Motor neuron (in vitro differentiated cells): ENCODE measurements around the gene ECE1. TPM values are rescaled to one million over a fixed set of nuclear protein-coding genes. Genes with fewer than 3 reads are reported as not detected.
A peak's percentile ranks its signal among the peaks of the same experiment; 100 is the strongest.

Experiments used
- ATAC-seq, 8 experiments: fragments of 200-7000 bp; cut with Tn5 transposase; replicated peaks in 6 of 8; 2 replicates each; pipeline ENCODE4 v1.8.0; 2021; ENCODE audit warnings: mild to moderate bottlenecking in 8 of 8, moderate library complexity in 8 of 8
- H3K27ac ChIP-seq, 2 donors: fragments of 250-450 bp; sonication (Bioruptor Pico); 2 replicates each; pipeline ENCODE4 v1.9.0; 2021; ENCODE audit warnings: antibody characterized with exemption in 2 of 2, mild to moderate bottlenecking in 2 of 2, moderate library complexity in 1 of 2
- H3K4me1 ChIP-seq, 2 donors: fragments of 250-450 bp; sonication (Bioruptor Pico); replicated peaks in 1 of 2; 2 replicates each; pipeline ENCODE4 v1.6.1; 2021; ENCODE audit warnings: antibody characterized with exemption in 2 of 2, mild to moderate bottlenecking in 2 of 2, moderate library complexity in 1 of 2
- H3K4me3 ChIP-seq, 5 donors: fragments of 250-450 bp; sonication (Bioruptor Pico); 2 replicates each; pipeline ENCODE4 v1.9.0; 2021; ENCODE audit warnings: antibody characterized with exemption in 5 of 5, mild to moderate bottlenecking in 5 of 5, moderate library complexity in 4 of 5
- WGBS, 10 experiments: fragments of 450-650 bp; shearing (Covaris generic); methylation state at CpG; one replicate each; pipeline ENCODE4 v1.0.0; 2022; 5-methylcytosine and 5-hydroxymethylcytosine counted together
- in situ Hi-C, 9 experiments: fragments of 400-800 bp; cut with MboI; loops; one replicate each; pipeline ENCODE4 v1.15.0; 2021; ENCODE audit warnings: low sequenced_read_pairs in 9 of 9, low pct_unique_long_range_greater_than_20kb in 2 of 9; ENCODE audit not compliant: unreplicated experiment in 9 of 9
- total RNA-seq, 8 experiments: library from RNA; unstranded; fragments of 300-600 nt; gene quantifications; 2 replicates each; pipeline versions ENCODE4 v1.2.3 to v1.2.4, GENCODE V29; 2022

The ECE1 gene
- total RNA-seq, 8 experiments from 2014 or later: 5.3 to 49.7 (median 24.3) TPM

GRCh38 chr1:21242846-21243245, 47.4 kb downstream of the ECE1 start:
- 61 to 100% (median 80%) methylated on average over 1 to 4 of the region's 4 CpGs; no CpG with 5 or more reads in 1 of the 10 experiments for WGBS, 10 experiments
- Histone ChIP-seq H3K4me1 (peaks cover 9 to 10% of the 10 kb centered on the region in 2 donors), H3K27ac (no peak overlapping the region), H3K4me3 (no peak overlapping the region)
- in situ Hi-C loops: loop anchor here in 4 of 9 experiments (10.0 to 25.0 kb wide), 4 partner anchors 122 to 719 kb away; partner anchors contain the start of gene RAP1GAP (in 1 of the 4)
- ATAC-seq: no peak

DNA sequence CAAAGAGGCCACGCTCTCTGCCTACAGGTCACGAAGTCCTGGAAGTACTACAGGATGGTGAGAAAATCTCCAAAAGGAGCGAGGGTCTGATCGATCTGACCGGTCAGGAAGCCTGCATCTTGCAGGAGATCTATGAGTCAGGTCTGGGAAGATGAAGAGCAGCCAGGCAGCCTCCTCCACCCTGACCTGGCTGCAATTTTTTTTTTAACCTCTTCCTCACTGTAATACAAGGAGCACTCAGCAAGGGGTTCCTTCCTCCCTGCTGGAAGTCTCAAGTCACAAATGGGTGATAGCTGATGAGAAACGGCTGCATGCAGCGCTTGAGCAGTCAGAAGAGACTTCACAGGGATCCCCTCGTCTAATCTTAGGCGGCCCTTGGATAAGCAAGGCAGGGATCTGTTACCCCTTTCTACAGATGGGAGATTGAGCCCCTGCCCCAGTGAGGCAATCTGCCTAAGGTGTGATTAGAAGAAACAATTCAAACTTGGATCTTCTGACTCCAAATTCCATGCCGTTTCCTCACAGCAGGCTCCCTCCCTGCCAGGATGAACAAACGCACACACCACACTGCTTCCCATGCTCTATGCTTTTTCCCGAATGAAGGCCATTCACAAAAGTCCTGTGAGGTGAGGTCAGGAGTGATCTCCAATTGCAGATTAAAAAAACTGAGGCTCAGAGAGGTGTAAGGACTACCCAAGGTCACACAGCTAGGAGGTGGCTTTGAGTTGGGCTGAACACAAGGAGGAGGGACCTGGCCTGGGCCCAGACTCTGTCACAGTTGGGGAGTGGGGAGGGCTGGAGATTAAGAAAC, 48.3 kb downstream of the ECE1 start:
- Histone ChIP-seq H3K4me1 (peaks cover 13 to 19% of the 10 kb centered on the region in 2 donors), H3K27ac (no peak overlapping the region), H3K4me3 (no peak overlapping the region)
- in situ Hi-C loops: loop anchor here in 4 of 9 experiments (10.0 to 25.0 kb wide), 4 partner anchors 123 to 720 kb away; partner anchors contain the start of gene RAP1GAP (in 1 of the 4)
- ATAC-seq: no peak
- 32 to 85% (median 69%) methylated on average over 1 to 12 of the region's 12 CpGs; no CpG with 5 or more reads in 1 of the 10 experiments for WGBS, 10 experiments

GRCh38 chr1:21240706-21241105, 49.6 kb downstream of the ECE1 start:
- Histone ChIP-seq H3K27ac (no peak overlapping the region), H3K4me1 (peaks cover 13 to 20% of the 10 kb centered on the region in 2 donors), H3K4me3 (no peak overlapping the region)
- WGBS, 10 experiments: 71 to 100% (median 85%) methylated on average over 1 to 9 of the region's 10 CpGs; no CpG with 5 or more reads in 3 of the 10 experiments
- in situ Hi-C loops: loop anchor here in 4 of 9 experiments (10.0 to 25.0 kb wide), 4 partner anchors 124 to 722 kb away; partner anchors contain the start of gene RAP1GAP (in 1 of the 4)
- ATAC-seq: no peak

DNA sequence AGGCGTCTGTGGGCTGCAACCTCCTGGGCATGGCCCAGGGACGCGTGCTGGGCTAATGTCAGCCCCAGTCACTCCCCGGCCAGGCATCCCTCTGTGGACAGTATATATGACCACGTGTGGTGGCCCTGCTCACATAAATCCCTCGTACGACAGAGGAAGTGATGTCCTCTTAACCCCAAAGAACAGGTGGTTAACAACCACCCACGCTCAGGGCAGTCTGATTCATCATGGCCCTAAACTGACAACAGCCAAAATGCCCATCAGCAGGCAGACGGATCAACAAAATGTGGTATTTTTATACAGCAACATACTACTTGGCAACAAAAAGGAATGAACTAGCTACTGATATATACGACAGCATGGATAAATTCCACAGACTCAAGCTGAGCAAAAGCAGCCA, 51.0 kb downstream of the ECE1 start:
- in situ Hi-C loops: loop anchor here in 3 of 9 experiments (10.0 to 25.0 kb wide), 5 partner anchors 126 to 723 kb away; partner anchors contain the start of gene RAP1GAP (in 1 of the 3)
- peak in 1 of 8 experiments; percentile 30 for ATAC-seq
- Histone ChIP-seq H3K4me1 (peaks cover 13 to 20% of the 10 kb centered on the region in 2 donors), H3K27ac (no peak overlapping the region), H3K4me3 (no peak overlapping the region)
- WGBS, 10 experiments: 55 to 100% (median 92%) methylated on average over 1 to 8 of the region's 10 CpGs

- ATAC-seq: peak in 5 of 8 experiments; percentile 13 to 32 (median 19)
- no peak overlapping the region for H3K4me3 ChIP-seq
- peaks cover 13 to 20% of the 10 kb centered on the region in 2 donors for H3K4me1 ChIP-seq
- WGBS, 10 experiments: 20 to 88% (median 28%) methylated on average over 2 to 14 of the region's 17 CpGs; no CpG with 5 or more reads in 2 of the 10 experiments
- in situ Hi-C loops: loop anchor here in 3 of 9 experiments (10.0 to 25.0 kb wide), 5 partner anchors 127 to 724 kb away; partner anchors contain the start of gene RAP1GAP (in 1 of the 3)
- H3K27ac ChIP-seq: peak overlapping the region in 1 of 2 donors; percentile 49
Observed at GRCh38 chr1:21238141-21238800, 52.0 kb downstream of the ECE1 start.

- no peak overlapping the region for H3K4me3 ChIP-seq
- 47 to 89% (median 66%) methylated on average over 2 to 9 of the region's 12 CpGs; no CpG with 5 or more reads in 3 of the 10 experiments for WGBS, 10 experiments
- peaks cover 13 to 20% of the 10 kb centered on the region in 2 donors for H3K4me1 ChIP-seq
- in situ Hi-C loops: loop anchor here in 3 of 9 experiments (10.0 to 25.0 kb wide), 5 partner anchors 127 to 725 kb away; partner anchors contain the start of gene RAP1GAP (in 1 of the 3)
- peak in 5 of 8 experiments; percentile 60 to 68 (median 62) for ATAC-seq
- H3K27ac ChIP-seq: peak overlapping the region in 1 of 2 donors; percentile 49
Observed at GRCh38 chr1:21237446-21238088, 52.7 kb downstream of the ECE1 start.

- Histone ChIP-seq H3K27ac (no peak overlapping the region), H3K4me3 (no peak overlapping the region), H3K4me1 (peaks cover 13 to 20% of the 10 kb centered on the region in 2 donors)
- in situ Hi-C loops: loop anchor here in 3 of 9 experiments (10.0 to 25.0 kb wide), 5 partner anchors 129 to 726 kb away; partner anchors contain the start of gene RAP1GAP (in 1 of the 3)
- ATAC-seq: no peak
- WGBS, 10 experiments: 80 to 98% (median 95%) methylated on average over 2 to 14 of the region's 25 CpGs; no CpG with 5 or more reads in 3 of the 10 experiments
Observed at GRCh38 chr1:21236178-21236577, 54.1 kb downstream of the ECE1 start.

- Histone ChIP-seq H3K4me1 (peaks cover 13 to 20% of the 10 kb centered on the region in 2 donors), H3K27ac (no peak overlapping the region), H3K4me3 (no peak overlapping the region)
- 0 to 100% (median 94%) methylated on average over 1 to 4 of the region's 4 CpGs; no CpG with 5 or more reads in 1 of the 10 experiments for WGBS, 10 experiments
- in situ Hi-C loops: loop anchor here in 3 of 9 experiments (10.0 to 25.0 kb wide), 5 partner anchors 130 to 728 kb away; partner anchors contain the start of gene RAP1GAP (in 1 of the 3)
- peak in 4 of 8 experiments; percentile 26 to 88 (median 69) for ATAC-seq
Observed at GRCh38 chr1:21234779-21235178, 55.5 kb downstream of the ECE1 start.

- Histone ChIP-seq H3K4me1 (peaks cover 10 to 16% of the 10 kb centered on the region in 2 donors), H3K4me3 (no peak overlapping the region), H3K27ac (no peak overlapping the region)
- in situ Hi-C loops: loop anchor here in 3 of 9 experiments (10.0 to 25.0 kb wide), 5 partner anchors 131 to 729 kb away; partner anchors contain the start of gene RAP1GAP (in 1 of the 3)
- no peak for ATAC-seq
- 40 to 100% (median 83%) methylated on average over 1 to 6 of the region's 8 CpGs; no CpG with 5 or more reads in 2 of the 10 experiments for WGBS, 10 experiments
Observed at GRCh38 chr1:21233490-21233889, 56.8 kb downstream of the ECE1 start.

DNA sequence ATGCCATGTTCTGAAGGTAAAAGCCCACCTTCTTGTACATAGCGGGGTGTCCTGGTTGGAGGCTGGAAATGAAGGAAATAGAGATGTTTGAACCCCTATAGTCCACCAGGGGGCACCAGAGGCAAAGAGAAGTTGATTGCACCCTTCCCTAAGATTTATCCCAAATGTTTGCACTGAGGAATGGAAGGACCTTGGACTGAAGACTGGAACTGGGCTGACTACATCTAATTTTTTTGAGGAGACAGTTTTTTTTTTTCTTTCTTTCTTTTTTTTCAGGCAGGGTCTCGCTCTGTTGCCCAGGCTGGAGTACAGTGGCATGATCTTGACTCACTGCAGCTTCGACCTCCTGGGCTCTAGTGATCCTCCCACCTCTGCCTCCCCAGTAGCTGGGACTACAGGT, 58.2 kb downstream of the ECE1 start:
- in situ Hi-C loops: loop anchor here in 3 of 9 experiments (10.0 to 25.0 kb wide), 5 partner anchors 133 to 730 kb away; partner anchors contain the start of gene RAP1GAP (in 1 of the 3)

DNA sequence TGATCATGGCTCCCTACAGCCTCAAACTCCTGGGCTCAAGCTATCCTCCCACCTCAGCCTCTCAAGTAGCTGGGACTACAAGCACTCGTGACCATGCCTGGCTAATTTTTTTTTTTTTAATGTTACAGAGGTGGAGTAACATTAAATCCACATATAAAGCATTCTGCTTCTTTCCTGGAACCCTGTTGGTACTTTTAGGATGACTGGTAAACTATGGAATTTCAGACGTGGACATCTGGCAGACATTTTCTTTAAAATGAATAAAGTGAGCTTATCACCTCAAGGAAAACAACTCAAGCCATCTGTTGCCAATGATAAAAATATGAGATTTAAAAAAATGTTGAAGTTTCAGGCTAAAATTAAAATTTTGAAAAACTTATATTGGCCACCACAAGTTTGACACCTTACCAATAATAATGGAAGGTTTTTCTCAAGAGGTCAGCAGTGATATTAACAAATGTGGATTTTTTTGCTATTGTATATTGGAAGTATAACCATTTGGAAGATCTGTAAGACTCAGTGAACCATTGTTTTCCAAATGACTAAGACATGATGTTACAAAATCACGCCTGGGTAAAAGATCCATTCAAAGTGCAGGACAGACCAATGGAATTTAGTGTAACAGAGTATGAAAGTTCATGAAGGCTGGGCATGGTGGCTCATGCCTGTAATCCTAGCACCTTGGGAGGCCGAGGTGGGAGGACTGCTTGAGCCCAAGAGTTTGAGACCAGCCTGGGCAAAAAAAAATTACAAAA, 60.8 kb downstream of the ECE1 start:
- ATAC-seq: no peak
- in situ Hi-C loops: loop anchor here in 3 of 9 experiments (25.0 kb wide), 3 partner anchors 408 to 733 kb away; partner anchors contain the start of gene RAP1GAP (in 1 of the 3)

More for the DNA sequence above, 58.2 kb downstream of the ECE1 start:
- H3K4me3 ChIP-seq: no peak overlapping the region
- peaks cover 0 to 1% of the 10 kb centered on the region in 2 donors for H3K4me1 ChIP-seq
- ATAC-seq: peak; percentile 44 to 84 (median 52)
- WGBS, 10 experiments: 33 to 100% (median 85%) methylated on average over 1 to 3 of the region's 3 CpGs; no CpG with 5 or more reads in 2 of the 10 experiments
- H3K27ac ChIP-seq: no peak overlapping the region

More for the DNA sequence above, 60.8 kb downstream of the ECE1 start:
- Histone ChIP-seq H3K4me1 (no peaks in the 10 kb centered on the region), H3K27ac (no peak overlapping the region), H3K4me3 (no peak overlapping the region)
- WGBS, 10 experiments: 44 to 100% (median 92%) methylated on average over 1 to 4 of the region's 4 CpGs; no CpG with 5 or more reads in 1 of the 10 experiments
